Amygdala (tissue), 56 donors: Measurements from ENCODE around the gene CST5.
"Not testable (repeated sequence)": the region's sequence is repeated elsewhere in the genome, so short reads cannot be mapped to it uniquely, and the experiment has no call there.

Experiments
- DNase-seq, 56 donors: peaks; one replicate each; lab custom pipeline; 2025; lab: John Stamatoyannopoulos, UW

Gene CST5

DNA sequence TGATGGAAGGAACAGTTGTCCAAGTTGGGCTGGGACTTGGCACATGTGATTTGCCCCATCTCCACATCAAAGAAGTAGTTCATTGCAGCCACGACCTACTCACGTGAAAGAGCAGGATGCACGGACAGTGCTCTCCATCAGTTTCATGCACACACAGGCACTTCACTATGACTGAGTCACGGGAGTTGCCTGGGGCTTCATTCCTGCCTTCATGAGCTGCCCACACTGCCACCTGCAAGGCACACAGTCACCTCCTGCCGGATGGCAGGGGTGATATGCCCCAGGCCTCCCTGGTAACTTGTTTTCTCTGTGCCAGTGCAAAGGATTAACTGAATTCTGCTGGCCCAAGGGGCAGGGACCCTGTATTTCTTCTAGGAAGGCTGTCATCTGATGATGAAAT lies 22.8 kb downstream of the CST5 start:
- DNase-seq: no peak

DNA sequence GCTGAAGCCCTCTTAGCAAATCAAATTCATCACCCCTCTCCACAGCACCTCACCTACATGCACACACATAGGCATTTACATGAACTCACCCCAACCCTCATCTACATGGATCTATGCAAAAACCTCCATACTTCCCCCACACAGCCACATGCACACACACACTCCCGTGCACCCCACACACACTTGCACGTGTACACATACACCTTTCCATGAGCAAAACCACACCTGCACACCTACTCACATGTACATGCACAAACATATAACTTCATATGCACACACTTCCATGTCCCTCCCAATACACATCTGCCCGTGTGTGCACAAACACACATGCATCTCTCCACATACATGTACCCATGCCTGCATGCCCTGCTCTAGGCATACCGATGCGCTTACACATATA lies 23.3 kb downstream of the CST5 start:
- no peak for DNase-seq

DNA sequence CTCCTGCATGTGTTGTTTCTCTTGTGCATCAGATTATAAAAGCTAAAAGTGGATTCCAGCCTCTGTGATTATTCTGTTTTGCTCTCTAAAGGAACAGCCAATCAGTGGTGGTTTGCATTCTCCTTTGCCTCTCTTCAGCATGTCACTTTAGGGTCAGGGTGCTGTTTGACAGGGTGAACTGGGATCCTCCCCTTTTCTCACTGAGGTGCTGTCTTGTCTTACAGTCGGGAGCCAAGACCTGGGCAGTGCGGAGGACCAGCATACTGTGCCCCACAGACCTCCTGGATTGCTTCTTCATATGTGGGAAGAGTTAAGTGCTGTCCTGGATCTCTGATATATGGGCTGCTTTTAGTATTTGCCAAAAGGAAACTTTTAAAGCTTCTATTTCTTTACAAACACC lies 37.9 kb downstream of the CST5 start:
- no peak for DNase-seq

DNA sequence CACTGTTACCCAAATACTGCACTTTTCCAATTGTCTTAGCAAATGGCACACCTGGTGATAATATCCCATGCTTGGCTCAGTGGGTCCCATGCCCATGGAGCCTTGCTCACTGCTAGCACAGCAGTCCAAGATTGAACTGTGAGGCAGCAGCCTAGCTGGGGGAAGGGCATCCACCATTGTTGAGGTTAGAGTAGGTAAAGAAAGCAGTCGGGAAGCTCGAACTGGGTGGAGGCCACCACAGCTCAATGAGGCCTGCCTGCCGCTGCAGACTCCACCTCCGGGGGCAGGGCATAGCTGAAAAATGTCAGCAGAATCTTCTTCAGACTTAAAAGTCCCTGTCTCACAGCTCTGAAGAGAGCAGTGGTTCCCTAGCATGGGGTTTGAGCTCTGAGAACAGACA lies 43.8 kb downstream of the CST5 start:
- no peak for DNase-seq

DNA sequence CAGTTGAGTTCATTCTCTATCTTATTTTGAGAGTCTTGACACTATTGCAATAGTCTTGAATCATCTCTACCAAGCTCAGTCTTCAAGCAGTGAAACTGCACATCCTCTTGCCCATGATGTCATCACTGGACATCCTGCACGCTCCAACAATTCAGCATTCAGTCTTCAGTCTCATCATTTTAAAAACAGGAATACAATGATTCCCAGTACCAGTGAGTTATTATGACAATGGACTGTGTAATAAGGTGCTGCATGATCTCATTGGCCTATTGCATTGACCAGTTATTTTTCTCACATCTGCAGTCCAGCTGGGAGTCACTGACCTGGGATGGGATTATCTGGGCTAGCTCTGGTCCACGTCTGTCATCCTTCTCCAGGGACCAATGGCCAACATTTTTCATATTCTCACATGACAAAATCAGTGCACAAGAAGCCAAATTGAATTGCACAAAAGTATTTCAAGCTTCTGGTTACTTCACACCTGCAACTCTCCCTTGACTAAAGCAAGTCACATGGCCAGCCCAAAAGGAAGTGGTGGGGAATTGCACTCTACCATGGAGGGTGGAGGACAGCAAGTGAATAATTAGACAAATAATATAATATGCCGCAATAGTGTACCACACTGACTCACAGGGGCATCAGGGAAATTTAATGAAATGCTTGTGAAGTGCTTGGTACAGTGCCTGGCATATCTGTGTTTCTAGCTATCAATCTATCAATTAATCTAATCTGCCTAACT lies 46.6 kb downstream of the CST5 start:
- no peak for DNase-seq

DNA sequence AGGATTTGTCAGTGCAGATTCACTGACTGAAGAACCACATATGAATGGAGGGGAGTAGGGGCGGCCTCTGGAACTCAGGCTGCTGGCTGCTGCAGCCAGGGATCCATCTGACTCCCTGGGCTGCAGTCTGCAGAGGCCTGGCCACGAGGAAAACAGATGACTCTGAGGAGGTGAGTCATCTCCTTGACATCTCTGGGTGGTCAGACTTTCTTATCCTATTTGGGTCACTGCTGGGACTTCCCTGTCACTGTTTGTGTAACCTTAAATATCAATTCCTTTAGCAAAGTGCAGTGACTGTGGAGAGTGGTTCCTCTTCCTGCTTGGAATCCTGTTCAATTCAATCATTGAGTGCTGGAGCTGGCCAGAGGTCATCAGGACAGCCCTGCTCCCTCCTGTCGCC lies 47.6 kb downstream of the CST5 start:
- not testable (repeated sequence) for DNase-seq

DNA sequence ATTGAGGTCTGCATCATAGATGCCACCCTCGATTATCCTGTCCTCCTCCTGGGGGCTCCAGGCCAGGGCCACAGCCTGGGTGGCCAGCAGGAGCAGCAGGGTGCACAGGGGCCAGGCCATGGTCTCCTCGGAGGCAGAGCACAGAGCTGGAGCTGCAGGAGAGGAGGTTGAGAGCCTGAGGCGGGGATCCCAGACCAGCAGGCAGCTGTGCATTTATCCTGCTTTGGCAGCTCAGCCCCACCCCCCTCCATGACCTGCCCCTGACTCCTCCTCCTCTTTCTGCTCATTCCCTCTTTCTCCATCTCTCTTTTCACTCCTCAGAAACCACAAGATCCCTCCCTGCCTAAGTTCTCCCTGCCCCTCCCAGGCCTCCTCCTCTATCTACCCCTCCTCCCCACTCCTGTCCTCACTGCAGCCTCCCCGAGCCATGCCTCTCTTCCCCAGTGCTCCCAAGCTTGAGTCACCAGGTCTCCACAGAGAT lies 53.0 kb downstream of the CST5 start, which contains the start of gene CST2:
TSS of gene CST2 (minus strand) at position 189 of the 481 bp plus-strand sequence. CDS start at position 120, 69 bp downstream.
- no peak for DNase-seq
